Karpas-422 (cell line): Measurements from ENCODE around the gene DCDC2C. TPM values are rescaled to one million over a fixed set of nuclear protein-coding genes. Genes with fewer than 3 reads are reported as not detected.

Experiments
- DNase-seq: peaks from one replicate; pipeline ENCODE4 v3.0.0-alpha.2; 2015
- H2AFZ ChIP-seq: fragments of 200-600 bp; sonication (generic); 2 replicates; pipeline ENCODE4 v1.6.1; 2014; ENCODE audit warnings: antibody characterized with exemption, low read length, mixed read lengths
- H3K27ac ChIP-seq: fragments of 200-600 bp; sonication (generic); 2 replicates; pipeline ENCODE4 v1.5.1; 2014; ENCODE audit warnings: mild to moderate bottlenecking, low read length, moderate library complexity
- H3K27me3 ChIP-seq: fragments of 200-600 bp; sonication (generic); 2 replicates; pipeline ENCODE4 v1.6.1; 2014; ENCODE audit warnings: low read length, mixed read lengths
- H3K36me3 ChIP-seq: fragments of 200-600 bp; sonication (generic); 2 replicates; pipeline ENCODE4 v1.6.1; 2014; ENCODE audit warnings: low read length, mixed read lengths; ENCODE audit not compliant: insufficient read depth
- H3K4me1 ChIP-seq: fragments of 200-600 bp; sonication (generic); 2 replicates; pipeline ENCODE4 v1.6.1; 2014; ENCODE audit warnings: mild to moderate bottlenecking, low read length, mixed read lengths
- H3K4me2 ChIP-seq: fragments of 200-600 bp; sonication (generic); 2 replicates; pipeline ENCODE4 v1.6.1; 2014; ENCODE audit warnings: low read length, low read depth, mild to moderate bottlenecking; ENCODE audit not compliant: poor library complexity, severe bottlenecking
- H3K4me3 ChIP-seq: fragments of 200-600 bp; sonication (generic); 2 replicates; pipeline ENCODE4 v1.5.1; 2014; ENCODE audit warnings: mild to moderate bottlenecking, antibody characterized with exemption, low read length, mixed read lengths
- H3K79me2 ChIP-seq: fragments of 200-600 bp; sonication (generic); 2 replicates; pipeline ENCODE4 v1.6.1; 2014; ENCODE audit warnings: mild to moderate bottlenecking, low read length, mixed read lengths
- H3K9ac ChIP-seq: fragments of 200-600 bp; sonication (generic); 2 replicates; pipeline ENCODE4 v1.6.0; 2014; ENCODE audit warnings: low read length
- H3K9me2 ChIP-seq: fragments of 200-600 bp; sonication (generic), shearing (Covaris generic); replicated peaks from 2 replicates; pipeline ENCODE4 v1.6.0; 2014; ENCODE audit warnings: mild to moderate bottlenecking, low read length, moderate library complexity; ENCODE audit not compliant: insufficient read depth
- H3K9me3 ChIP-seq: fragments of 300-700, 200-600 bp; sonication (generic); 2 replicates; pipeline ENCODE4 v1.6.1; 2014; ENCODE audit warnings: low read length, mixed read lengths
- H4K20me1 ChIP-seq: fragments of 200-600 bp; sonication (generic); 2 replicates; pipeline ENCODE4 v1.6.1; 2014; ENCODE audit warnings: mild to moderate bottlenecking, antibody characterized with exemption, low read length, low read depth; ENCODE audit not compliant: insufficient read depth
- total RNA-seq: library from RNA; depleted of rRNA; stranded (reverse); fragments of >200 nt; shearing (Covaris generic); gene quantifications from 2 replicates; pipeline ENCODE4 v1.2.3, GENCODE V29; 2014; ENCODE audit warnings: low replicate concordance

Gene DCDC2C
- total RNA-seq, 1 experiment from 2014 or later = not detected

DNA sequence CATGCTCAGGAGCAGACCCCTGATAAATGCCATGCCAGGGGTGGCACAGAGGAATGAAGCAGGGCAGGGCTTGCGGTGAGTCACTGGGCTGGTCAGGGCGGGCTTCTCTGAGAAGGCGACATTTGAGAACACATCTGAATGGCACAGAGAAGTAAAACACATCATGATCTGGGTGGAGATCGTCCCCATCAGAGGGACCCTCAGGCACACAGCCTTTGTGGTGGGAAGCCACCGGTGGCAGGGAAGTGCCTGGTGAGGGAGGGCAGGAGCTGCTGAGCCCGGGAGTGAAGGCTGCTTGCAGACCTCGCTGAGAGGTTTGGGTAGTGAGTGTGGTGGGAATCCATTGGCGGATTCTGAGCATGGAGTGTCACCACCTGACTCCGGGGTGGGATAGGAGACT lies 44.5 kb downstream of the DCDC2C start:
- no peak for DNase-seq
- Histone ChIP-seq H3K36me3 (no peaks in the 10 kb centered on the region), H4K20me1 (no peaks in the 10 kb centered on the region; the same call in 1 of the 2 replicates), H3K9ac (no peak overlapping the region), H2AFZ (no peak overlapping the region), H3K27me3 (no peaks in the 10 kb centered on the region), H3K79me2 (no peaks in the 10 kb centered on the region), H3K4me2 (no peak overlapping the region), H3K9me2 (no peaks in the 10 kb centered on the region), H3K9me3 (no peaks in the 10 kb centered on the region), H3K4me1 (no peaks in the 10 kb centered on the region), H3K27ac (no peak overlapping the region), H3K4me3 (no peak overlapping the region)

DNA sequence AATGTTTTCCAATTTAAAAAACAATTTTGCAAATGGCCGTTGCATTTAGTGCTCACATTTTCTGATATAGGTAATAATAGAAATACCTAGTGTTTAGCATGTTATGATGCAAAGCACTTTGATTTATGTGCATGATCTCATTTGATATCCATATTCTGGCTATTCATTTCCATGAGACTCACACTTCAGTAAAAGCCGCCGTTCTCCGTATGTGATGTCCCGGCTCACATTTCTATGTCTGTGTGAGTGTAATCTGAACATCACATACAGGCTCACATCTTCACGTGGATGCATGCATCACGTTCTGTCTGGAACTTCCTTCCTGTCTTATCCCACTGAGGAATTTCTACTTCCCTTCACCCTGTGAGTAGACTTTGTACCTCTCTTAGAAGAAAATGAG lies 45.8 kb downstream of the DCDC2C start:
- no peak for DNase-seq

DNA sequence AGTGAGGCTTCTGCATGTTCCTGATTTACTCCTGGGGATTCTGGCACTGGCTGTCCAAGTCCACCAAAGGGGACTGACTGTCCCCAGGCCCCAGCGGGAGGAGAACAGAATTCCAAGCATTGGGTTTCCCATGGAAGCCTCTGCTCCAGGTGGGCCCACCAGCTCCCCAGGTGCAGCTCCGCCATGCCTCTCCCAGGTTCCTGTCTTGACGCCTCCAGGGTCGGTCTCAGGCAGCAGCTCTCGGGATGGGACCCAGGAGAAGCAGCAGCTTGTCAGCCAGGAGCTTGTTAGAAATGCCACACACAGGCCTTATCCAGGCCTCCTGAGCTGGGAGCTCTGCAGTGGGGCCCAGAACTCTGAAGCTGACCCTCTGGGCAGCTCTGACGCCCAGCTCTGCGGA lies 47.9 kb downstream of the DCDC2C start:
- Histone ChIP-seq H3K4me1 (no peaks in the 10 kb centered on the region), H3K9ac (no peak overlapping the region), H3K9me3 (no peaks in the 10 kb centered on the region), H3K36me3 (no peaks in the 10 kb centered on the region), H3K27ac (no peak overlapping the region), H3K4me3 (no peak overlapping the region), H3K4me2 (no peak overlapping the region), H2AFZ (no peak overlapping the region), H4K20me1 (no peaks in the 10 kb centered on the region; the same call in 1 of the 2 replicates), H3K27me3 (no peaks in the 10 kb centered on the region), H3K9me2 (no peaks in the 10 kb centered on the region), H3K79me2 (no peaks in the 10 kb centered on the region)
- DNase-seq = no peak

More for the DNA sequence above, 45.8 kb downstream of the DCDC2C start:
- no peak overlapping the region for H3K9ac ChIP-seq
- no peaks in the 10 kb centered on the region; the same call in 1 of the 2 replicates for H4K20me1 ChIP-seq
- H3K27me3 ChIP-seq = no peaks in the 10 kb centered on the region
- no peak overlapping the region for H3K4me2 ChIP-seq
- H3K27ac ChIP-seq = no peak overlapping the region
- H3K79me2 ChIP-seq = no peaks in the 10 kb centered on the region
- no peaks in the 10 kb centered on the region for H3K36me3 ChIP-seq
- H3K9me3 ChIP-seq = no peaks in the 10 kb centered on the region
- no peak overlapping the region for H3K4me3 ChIP-seq
- no peaks in the 10 kb centered on the region for H3K4me1 ChIP-seq
- H2AFZ ChIP-seq = no peak overlapping the region
- H3K9me2 ChIP-seq = no peaks in the 10 kb centered on the region

DNA sequence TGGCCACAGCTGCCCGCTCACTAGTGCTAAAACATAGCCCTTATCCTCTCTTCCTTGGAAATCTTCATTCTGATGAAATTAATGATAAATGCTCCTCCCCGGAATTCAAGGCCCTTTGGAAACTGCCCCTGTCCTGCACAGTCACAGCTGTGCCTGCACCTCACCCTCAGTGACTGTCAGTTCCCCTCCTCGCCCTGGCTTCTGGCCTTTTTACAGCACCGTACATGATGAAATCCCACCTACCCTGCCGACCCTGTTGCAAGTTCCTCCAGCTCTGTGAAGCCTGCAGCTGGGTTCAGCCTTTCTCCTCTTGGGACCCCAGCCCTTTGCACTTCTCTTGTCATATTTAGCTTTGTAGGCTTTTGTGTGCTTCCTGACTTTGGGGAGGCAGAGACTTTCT lies 48.4 kb downstream of the DCDC2C start:
- no peaks in the 10 kb centered on the region for H3K9me3 ChIP-seq
- H4K20me1 ChIP-seq = no peaks in the 10 kb centered on the region; the same call in 1 of the 2 replicates
- no peak overlapping the region for H3K4me3 ChIP-seq
- no peaks in the 10 kb centered on the region for H3K9me2 ChIP-seq
- no peak overlapping the region for H3K27ac ChIP-seq
- no peak overlapping the region for H3K4me2 ChIP-seq
- no peaks in the 10 kb centered on the region for H3K79me2 ChIP-seq
- H3K4me1 ChIP-seq = no peaks in the 10 kb centered on the region
- no peak for DNase-seq
- no peak overlapping the region for H3K9ac ChIP-seq
- H2AFZ ChIP-seq = no peak overlapping the region
- H3K36me3 ChIP-seq = no peaks in the 10 kb centered on the region
- H3K27me3 ChIP-seq = no peaks in the 10 kb centered on the region

DNA sequence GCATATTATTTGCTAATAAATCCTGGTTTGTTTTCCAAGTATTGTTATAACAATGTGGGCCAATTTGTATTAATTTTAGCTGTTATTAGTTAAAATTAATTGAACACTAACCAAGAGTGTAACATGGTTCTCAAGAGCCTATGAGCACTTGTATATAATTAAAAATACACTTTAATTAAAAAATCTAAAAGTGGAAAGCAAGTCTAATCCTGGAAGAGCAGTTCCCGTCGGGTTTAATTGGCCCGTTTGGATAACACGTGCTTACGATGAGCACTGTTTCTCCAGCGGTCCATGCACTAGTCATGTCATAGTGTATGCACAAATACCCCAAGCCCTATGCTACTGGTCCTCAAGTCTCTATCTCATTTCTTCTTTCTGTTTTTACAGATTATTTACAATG lies 49.0 kb downstream of the DCDC2C start:
- no peaks in the 10 kb centered on the region; the same call in 1 of the 2 replicates for H4K20me1 ChIP-seq
- no peaks in the 10 kb centered on the region for H3K36me3 ChIP-seq
- H3K9ac ChIP-seq = no peak overlapping the region
- no peak overlapping the region for H3K4me3 ChIP-seq
- H3K9me2 ChIP-seq = no peaks in the 10 kb centered on the region
- no peak overlapping the region for H3K4me2 ChIP-seq
- no peak overlapping the region for H2AFZ ChIP-seq
- H3K79me2 ChIP-seq = no peaks in the 10 kb centered on the region
- DNase-seq = no peak
- H3K27ac ChIP-seq = no peak overlapping the region
- no peaks in the 10 kb centered on the region for H3K4me1 ChIP-seq
- H3K9me3 ChIP-seq = no peaks in the 10 kb centered on the region
- H3K27me3 ChIP-seq = no peaks in the 10 kb centered on the region

DNA sequence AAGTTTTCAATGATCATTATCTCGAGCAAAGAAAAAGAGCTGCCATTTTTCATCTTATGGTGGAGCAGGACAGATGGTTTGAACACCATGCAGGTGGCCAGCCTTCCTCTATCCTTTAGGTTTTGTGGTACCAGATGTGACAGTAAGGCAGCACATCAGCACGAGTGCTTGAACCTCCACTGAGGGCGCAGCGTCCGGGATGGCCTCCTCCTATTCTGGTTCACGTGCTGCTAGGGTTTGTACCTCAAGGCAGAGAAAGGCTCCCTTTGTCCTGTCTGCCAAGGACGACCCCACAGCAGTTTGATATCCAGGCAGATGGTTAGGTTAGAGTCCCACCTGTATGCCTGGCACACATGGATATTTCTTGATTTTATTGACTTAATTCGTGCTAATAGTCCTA lies 50.2 kb downstream of the DCDC2C start:
- Histone ChIP-seq H3K9me2 (no peaks in the 10 kb centered on the region), H3K4me3 (no peak overlapping the region), H3K36me3 (no peaks in the 10 kb centered on the region), H3K27ac (no peak overlapping the region), H3K79me2 (no peaks in the 10 kb centered on the region), H4K20me1 (no peaks in the 10 kb centered on the region; the same call in 1 of the 2 replicates), H3K9ac (no peak overlapping the region), H3K4me2 (no peak overlapping the region), H3K9me3 (no peaks in the 10 kb centered on the region), H2AFZ (no peak overlapping the region), H3K4me1 (no peaks in the 10 kb centered on the region), H3K27me3 (no peaks in the 10 kb centered on the region)
- no peak for DNase-seq

DNA sequence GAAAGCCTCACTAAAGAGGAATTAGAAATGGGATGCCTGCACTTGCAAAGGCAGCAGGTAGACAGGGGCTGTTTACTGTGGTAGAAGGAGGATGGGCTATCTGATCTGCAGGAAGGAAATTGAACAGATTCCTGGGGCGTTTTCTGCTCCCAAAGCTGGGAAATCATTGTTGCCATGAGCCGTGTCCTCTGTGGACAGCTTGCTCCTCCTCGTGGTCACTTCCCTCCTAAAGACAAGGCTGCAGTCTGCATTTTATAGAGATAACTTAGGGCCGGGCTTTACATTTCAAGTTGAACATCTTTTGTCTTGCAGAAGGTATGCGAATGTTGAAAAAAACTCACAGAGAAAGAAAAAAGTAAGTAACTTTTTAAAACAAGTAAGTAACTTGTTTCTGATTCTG lies 50.9 kb downstream of the DCDC2C start:
- Histone ChIP-seq H3K9ac (no peak overlapping the region), H3K27ac (no peak overlapping the region), H3K9me3 (no peaks in the 10 kb centered on the region), H3K36me3 (no peaks in the 10 kb centered on the region), H2AFZ (no peak overlapping the region), H3K27me3 (no peaks in the 10 kb centered on the region), H3K79me2 (no peaks in the 10 kb centered on the region), H3K4me3 (no peak overlapping the region), H3K4me2 (no peak overlapping the region), H4K20me1 (no peaks in the 10 kb centered on the region; the same call in 1 of the 2 replicates), H3K9me2 (no peaks in the 10 kb centered on the region), H3K4me1 (no peaks in the 10 kb centered on the region)
- DNase-seq = no peak

DNA sequence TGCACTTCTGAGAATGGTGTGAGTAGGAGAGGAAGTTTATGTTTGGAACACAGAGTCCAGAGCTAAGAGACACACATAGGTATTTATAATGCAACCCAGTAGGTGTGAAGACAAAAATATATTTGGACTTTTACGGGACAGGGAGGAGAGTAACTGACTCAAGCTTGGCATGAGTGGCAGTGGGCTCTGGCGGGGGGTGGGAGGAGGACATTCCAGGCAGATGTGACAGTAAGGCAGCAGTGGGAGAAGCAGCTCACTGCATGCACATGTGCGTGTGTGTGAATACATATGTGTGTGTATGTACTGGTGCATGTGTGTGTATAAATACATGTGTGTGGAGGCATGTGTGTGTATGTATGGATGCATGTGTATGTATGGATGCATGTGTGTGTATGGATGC lies 51.4 kb downstream of the DCDC2C start:
- no peak for DNase-seq
- no peak overlapping the region for H3K9ac ChIP-seq
- no peaks in the 10 kb centered on the region for H3K36me3 ChIP-seq
- no peak overlapping the region for H3K4me2 ChIP-seq
- H3K9me2 ChIP-seq = no peaks in the 10 kb centered on the region
- H2AFZ ChIP-seq = no peak overlapping the region
- no peaks in the 10 kb centered on the region for H3K4me1 ChIP-seq
- no peaks in the 10 kb centered on the region for H3K79me2 ChIP-seq
- H4K20me1 ChIP-seq = no peaks in the 10 kb centered on the region; the same call in 1 of the 2 replicates
- no peak overlapping the region for H3K4me3 ChIP-seq
- H3K9me3 ChIP-seq = no peaks in the 10 kb centered on the region
- H3K27ac ChIP-seq = no peak overlapping the region
- H3K27me3 ChIP-seq = no peaks in the 10 kb centered on the region

DNA sequence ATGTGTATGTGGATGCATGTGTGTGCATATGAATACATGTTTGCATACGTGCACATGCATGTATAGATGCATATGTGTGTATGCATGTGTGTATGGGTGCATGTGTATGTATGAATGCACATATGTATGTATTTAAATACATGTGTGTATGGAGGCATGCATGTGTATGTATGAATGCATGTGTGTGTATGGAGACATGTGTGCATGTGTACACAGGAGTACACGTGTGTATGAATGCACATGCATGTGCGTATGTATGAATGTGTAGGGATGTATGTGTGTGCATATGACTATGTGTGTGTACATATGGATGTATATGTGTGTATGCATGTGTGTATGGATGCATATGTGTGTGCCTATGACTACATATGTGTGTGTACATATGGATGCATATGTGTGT lies 51.9 kb downstream of the DCDC2C start:
- Histone ChIP-seq H3K4me1 (no peaks in the 10 kb centered on the region), H3K9ac (no peak overlapping the region), H4K20me1 (no peaks in the 10 kb centered on the region; the same call in 1 of the 2 replicates), H3K79me2 (no peaks in the 10 kb centered on the region), H3K9me2 (no peaks in the 10 kb centered on the region), H3K4me2 (no peak overlapping the region), H3K4me3 (no peak overlapping the region), H3K27me3 (no peaks in the 10 kb centered on the region), H3K36me3 (no peaks in the 10 kb centered on the region), H3K9me3 (no peaks in the 10 kb centered on the region), H2AFZ (no peak overlapping the region), H3K27ac (no peak overlapping the region)
- DNase-seq = no peak
